HG03095 (cell line): ENCODE results near the gene ADAM19.

Source experiments
- ATAC-seq: cut with Tn5 transposase; IDR thresholded peaks from one replicate; pipeline ENCODE4 v1.9.1; 2021; ENCODE audit warnings: moderate library complexity; ENCODE audit not compliant: unreplicated experiment

Gene ADAM19

DNA sequence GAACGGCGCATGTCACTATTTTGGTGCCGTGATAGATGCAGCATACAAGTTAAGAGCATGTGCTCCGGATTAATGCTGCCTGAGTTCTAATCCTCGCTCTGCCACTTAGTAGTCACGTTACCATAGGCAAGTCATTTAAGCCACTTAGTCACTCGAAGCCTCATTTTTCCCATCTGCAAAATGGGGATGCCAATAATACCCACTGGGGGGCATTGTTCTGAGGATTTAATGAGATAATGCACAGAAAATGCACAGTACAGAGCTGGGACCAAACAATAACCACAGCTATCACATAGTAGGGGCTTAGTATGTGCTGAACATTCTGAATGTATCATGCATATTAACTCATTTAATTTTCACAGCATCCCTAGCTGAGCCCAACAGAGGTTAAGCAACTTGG, 106.5 kb downstream of the ADAM19 start:
- no peak for ATAC-seq

DNA sequence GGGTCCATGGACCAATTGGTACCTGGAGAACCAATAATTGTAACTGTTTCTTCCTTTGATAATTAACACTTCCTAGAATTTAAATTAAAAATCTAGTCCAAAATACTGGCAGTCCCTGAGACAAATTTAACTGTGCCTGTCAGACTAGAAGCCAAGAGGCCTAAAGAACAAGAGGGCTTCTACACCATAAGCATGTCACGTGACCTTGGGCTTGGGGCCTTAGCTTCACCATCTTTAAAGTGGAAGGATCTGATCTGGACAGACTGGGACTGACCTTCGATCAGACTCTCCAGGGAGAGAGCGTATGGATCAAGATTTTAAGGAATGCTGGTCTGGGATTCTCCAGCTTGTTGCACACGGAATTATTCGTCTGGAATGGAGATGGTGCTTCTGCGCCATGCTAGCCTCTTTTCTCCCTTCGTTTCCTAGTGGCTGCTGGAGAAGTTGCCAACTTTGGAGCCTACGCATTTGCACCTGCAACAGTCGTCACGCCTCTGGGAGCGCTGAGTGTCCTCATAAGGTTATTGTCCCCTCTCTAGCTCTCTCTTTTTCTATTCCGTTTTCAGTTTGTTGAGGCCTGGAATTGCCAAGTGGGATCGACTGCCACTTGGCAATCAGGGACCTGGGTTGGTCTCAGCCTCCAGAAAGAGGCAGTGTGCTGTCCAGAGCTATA, 107.1 kb downstream of the ADAM19 start:
- no peak for ATAC-seq

DNA sequence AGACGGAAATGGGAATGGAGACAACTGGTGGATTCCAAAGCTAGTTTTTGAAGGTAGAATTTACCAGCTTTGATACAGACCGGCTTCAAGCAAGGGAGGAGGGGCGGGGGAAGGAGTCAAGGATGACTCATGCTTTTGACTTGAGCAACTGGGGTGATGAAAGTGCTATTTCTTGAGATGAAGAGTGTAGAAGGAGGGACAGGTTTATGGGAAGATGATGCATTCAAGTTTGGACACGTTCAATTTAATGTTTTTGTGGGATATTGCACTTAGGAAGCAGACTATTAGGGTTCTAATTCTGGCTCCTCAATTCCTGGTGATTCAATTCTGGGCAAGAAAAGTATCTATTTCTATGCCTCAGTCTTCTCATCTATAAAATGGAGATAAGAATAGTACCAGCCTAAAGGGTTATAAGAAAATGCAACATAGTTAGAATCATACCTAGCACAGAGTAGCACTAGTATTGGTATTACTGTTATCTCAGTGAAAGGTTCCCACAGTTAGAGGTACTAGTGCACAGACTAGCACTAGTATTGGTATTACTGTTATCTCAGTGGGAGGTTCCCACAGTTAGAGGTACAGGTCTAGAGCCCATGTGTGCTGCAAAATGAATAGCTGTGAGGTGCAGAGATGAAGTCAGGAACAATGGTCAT, 110.9 kb downstream of the ADAM19 start:
- peak; percentile 83 for ATAC-seq

DNA sequence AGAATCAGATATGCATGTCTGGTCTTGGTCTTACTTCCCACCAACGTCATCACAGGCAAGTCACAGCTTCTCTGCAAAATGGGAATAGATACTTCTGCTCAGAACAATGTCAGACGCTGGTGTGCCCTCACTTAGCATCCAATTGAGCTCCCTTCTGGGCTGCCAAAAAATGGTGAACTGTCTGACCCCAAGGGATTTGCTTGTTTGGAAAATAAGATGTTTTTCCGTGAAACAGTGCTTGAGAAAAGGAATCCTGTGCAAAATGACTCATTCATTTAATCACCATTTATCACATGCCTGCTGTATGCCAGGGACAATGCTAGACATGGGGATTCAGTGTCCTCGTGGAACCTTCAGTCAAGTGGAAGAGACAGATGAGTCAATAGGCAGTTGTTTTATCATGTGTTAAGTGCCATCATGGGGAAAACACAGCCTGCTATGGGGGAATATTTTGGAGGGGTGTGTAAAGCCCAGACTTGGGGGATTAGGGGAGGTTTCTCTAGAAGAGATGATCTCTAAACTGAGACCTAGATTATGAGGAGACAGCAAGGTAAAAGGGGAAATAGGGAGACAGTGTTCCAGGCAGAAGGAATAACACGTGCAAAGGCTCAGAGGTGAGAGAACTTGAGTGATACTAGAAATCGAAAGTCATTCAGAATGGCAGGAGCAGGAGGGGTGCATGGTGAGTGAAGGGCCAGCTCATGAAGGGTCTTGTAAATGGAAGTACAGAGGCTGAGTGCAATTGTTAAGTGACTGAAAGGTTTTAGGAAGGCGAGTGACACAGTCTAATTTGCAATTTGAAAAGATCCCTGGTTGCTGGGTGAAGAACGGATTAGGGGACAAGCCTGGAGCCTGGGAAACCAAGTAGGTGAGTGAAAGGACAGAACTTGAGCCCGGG, 111.7 kb downstream of the ADAM19 start:
- no peak for ATAC-seq

DNA sequence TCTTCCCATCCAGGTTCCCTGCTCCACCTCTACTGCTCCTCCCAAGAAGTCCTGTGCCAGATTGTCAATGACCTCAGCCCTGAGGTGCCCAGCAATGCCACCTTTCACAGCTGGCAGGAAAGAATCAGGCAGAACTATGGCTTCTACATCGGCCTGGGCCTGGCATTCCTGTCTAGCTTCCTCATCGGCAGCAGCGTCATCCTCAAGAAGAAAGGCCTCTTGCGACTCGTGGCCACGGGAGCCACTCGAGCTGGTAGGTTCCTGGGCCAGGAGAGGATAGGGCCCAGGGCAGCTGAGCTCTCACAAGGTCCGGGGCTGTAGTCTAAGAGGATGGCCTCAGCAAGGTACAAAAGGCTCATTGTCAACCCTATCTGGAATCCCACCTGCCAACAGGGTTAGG, 112.5 kb downstream of the ADAM19 start:
- no peak for ATAC-seq

DNA sequence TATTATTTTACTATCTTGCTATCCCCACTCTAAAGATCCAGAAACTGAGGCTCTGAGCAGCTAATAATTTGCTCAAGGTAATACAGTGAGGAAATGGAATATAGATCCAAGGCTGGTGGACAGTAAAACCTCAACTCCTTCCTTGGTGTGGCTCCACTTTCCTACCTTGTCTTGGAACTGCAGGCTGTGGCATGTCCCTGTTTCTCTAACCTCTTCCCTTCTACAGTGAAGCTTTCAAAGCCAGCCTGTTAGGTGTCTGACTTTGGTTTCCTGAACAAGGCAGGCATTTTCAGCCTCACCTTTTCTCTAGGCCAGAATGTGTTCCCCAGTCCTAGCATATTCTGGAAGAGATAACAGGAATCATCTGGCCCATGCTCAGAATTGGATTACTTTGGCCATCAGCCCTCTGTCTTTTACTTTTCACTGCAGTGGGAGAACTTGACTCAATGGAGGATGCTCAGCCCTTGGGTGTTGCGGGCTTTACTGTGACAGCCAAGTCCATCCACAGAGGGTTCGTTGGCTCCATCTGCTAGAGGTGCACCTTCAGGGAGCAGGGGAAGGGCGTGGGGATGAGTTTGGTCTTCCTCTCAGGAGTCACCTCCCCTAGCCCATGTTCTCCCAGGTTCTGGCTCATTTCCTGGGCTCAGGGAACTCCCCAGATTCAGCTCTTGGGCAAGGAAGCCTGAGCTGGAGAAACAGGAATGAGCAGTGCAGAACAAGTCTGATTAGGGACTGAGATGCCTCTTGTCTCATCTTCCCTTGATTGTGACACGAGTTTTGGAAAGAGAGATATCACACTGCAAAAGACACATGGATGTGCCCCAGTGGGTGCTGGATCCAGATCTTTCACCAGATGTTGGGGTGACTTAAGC, 114.4 kb downstream of the ADAM19 start:
- no peak for ATAC-seq

DNA sequence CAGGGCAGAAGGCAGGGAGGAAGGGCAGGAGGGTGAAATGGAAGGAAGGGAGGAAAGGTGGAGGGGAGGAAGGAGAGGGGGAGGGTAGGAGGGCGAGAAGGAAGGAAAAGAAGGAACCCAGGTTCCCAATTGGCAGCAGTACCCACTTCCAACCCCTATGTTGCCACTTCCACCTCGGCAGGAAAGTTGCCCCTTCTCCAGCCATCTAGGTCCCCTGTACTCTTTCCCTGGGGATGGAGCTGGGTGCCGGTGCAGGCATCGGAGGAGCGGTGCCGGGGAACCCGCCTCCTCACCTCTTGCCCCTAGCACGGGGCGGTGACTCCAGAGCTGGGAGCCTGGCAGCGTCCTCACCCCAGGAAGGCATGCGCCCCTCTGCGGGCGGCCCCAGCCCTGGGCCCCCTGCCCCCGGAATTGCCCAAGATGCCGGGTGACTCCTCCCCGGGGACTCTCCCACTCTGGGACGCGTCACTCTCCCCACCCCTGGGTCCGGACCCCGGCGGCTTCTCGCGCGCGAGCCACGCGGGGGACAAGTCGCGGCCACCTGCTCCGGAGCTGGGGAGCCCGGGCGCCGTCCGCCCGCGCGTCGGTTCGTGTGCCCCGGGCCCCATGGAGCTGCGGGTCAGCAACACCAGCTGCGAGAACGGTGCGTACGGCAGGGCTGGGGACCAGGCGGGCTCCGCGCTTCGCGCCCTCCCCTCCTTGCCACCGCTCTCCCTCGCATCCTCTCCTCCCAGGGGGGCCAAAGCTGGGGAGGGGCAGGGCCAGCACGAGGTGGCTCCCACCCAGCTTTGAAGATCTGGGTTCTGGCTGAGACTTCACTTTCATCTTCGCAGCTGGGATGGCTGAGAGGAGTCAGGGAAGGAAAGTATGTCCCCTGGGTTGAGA, 115.6 kb downstream of the ADAM19 start, which contains the start of gene NIPAL4:
TSS of gene NIPAL4 (plus strand) at position 499 of the 885 bp plus-strand sequence. CDS start at position 607, 108 bp downstream.
- ATAC-seq: no peak

DNA sequence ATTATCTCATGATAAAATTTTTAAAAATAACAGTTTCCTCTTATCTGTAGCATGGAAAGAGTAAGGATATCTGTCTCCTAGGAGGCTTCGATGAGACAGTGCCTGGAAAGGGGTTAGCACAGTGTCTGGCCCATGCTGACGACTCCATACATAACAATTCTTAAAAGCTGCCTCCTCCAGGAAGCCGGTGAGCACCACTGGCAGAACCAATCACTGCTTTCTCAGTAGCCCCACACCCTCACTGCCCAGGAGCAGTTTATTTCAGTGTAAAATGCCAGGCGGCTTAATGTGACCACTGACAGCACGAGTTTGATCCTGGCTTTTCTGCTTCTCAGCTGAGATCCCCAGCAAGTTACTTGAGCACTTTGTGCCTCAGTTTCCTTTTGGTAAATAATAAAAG, 116.7 kb downstream of the ADAM19 start:
- no peak for ATAC-seq

DNA sequence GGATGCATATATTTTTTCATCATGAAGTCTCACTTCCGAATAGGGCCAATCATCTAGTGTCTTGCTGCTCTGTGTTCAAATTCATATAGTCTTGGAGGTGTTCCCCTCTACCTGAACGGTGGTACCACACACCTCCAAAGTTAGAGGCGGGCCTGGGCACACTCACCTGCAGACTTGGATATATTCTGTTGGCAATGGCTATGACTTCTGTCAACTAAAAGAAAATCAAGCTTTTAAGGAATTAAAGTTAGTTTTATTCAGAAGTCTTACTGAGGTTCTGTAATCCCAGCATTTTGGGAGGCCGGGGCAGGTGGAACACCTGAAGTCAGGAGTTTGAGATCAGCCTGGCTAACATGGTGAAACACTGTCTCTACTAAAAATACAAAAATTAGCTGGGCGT, 118.2 kb downstream of the ADAM19 start:
- no peak for ATAC-seq

DNA sequence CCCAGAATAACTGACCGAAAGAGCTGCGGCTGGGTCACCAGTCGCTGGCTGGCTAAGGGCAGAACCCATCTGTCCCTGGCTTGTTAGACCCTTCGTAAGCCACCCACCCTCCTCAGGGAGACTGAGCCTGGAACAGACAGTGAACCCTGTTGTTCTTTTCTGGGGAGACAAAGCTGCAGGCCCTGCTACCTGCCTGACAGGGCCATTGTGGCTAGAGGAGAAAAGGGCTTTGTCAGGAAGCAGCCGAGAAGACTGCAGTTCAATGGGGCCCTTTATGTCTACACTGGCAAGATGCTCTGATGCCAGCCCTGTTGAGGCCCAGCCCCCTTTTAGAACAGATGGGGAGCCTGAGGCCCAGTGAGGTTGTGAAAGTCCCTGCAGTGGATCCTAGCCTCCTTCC, 119.3 kb downstream of the ADAM19 start:
- no peak for ATAC-seq

DNA sequence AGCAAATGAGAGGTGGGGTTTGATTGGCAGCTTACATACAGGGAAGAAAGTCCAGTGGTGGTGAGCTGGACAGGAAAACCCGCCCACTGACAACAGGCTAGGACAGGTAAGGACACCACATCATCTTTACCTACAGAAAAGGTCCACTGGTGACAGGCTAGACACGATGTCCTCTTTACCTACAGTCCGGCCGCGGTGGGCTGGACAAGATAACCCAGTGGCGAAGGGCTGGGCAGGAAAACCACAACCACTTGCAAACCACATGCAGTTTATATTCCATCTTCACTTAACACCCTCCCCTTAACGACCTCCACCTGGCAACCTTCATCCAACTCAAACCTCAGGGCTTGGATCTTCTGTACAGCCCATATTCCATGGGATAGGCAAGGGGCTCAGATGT, 120.5 kb downstream of the ADAM19 start:
- no peak for ATAC-seq

DNA sequence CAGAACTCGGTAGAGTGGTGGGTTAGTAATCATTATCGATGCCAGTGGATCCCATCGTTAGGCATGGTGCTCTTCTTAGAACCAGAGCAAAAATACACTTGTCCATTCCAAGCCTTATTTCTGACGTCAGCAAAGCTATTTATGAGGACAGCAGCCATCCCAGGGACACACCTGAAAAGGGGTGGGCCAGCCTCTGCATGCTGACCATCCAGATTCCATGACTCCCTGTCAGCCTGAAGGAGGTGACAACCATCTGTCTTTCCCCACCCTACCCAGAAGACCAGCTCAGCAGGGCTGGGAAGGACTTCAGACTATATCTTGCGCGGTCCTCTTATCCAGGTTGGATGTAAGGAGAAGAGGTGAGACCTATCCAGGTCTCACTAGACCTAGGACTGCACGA, 121.3 kb downstream of the ADAM19 start:
- no peak for ATAC-seq

DNA sequence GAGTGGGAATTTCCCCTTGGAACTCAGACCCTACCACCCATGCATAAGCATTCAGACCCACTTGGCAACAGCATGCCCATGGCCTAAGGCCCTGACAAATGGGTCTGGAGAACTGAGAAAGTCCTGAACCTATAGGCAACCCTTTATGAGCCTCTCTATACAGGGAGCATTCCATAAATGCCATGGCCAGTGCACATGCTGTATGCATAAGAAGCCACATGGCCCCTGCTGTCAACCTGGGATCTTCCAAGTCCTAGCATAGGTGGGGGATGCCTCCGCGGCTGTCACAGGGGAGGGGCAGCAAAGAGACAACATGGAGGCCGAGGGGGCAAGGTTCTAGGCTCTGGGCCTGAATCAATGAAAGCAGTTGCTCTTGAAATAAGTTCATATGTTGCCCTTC, 123.8 kb downstream of the ADAM19 start:
- ATAC-seq: no peak

DNA sequence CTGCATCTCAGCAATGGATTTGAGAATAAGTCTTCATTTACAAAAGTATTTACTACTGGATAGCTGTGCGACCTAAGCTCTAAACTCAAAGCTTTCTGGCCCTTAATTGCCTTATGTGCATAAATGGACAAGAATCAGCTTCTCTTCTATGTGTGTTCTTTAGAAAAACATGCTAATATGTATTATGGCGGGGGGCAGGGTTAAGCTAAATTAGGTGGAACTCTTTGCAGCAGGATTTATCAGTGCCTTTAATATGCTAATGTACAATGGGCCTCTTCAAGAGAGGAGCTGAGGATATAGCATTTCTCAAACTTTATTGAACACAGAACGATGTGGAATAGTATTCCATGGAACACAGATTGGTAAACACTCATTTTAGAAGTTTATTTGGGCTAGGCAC, 125.6 kb downstream of the ADAM19 start:
- ATAC-seq: no peak

DNA sequence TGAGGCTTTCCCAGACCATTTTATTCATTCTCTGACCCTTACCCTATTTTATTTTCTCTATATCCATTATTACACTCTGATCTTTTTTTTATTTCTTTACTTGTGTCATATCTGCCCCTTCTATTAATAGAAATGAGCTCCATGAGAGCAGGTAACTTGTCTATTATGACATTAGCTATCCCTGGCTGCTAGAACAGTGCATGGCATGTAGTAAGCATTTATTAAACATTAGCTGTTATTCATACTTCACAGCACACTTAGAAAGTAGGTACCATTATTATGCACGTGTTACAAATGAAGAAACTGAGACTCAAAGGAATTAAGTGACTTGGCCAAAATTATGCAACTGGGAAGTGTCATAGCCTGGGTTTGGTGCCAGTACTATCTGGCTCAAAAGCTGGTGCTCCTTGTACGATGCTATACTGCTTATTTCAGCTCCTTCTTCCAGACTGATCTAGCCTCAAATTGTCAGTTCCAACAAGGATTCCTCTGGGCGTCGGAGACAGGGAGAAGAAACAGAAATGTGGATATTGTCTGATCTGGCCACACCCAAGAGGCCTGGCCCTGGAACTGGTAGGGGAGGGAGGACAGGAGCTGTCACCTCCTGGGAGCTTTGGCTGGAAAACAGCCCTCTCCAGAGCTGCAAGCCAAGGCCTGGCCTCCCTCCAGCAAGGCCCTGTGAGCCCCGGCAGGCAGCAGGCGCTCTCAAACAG, 126.4 kb downstream of the ADAM19 start:
- no peak for ATAC-seq

DNA sequence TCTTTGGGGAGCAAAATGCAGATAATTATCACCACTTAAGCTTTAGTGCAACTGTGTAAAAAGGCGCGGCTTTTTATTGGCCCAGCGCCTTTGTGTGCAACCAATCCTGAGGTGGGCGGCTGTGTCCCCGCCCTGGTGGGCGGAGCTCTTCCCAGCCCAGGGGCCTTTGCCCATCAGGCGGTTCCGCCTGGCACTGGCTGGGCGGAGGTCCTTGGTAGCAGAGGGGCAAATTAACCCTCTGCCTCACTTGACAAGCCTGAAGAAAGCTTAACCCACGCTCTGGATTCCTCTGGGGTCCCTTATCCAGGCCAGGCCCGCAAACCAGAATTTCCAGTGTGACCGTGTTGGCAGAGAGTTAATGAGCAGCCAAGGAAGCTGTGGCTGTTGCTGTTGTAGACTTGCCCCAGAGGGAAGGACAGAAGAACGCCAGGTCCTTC, 128.4 kb downstream of the ADAM19 start:
- ATAC-seq: no peak

DNA sequence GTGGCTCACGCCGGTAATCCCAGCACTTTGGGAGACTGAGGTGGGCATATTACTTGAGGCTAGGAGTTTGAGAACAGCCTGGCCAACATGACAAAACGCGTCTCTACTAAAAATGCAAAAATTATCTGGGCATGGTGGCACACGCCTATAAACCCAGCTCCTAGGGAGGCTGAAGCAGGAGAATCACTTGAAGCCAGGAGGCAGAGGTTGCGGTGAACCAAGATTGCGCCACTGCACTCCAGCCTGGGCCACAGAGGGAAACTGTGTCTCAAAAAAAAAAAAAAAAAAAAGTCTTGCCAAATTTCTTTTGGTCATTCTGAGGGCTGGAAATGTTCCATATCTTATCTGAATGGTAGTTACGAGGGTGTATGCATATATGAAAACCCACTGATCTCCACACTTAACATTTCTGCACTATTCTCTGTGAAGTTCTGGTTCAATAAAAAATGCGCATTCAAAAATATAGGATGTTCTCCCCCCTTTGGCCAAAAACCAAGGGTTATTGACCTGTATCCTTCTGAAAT, 129.1 kb downstream of the ADAM19 start:
- ATAC-seq: no peak

DNA sequence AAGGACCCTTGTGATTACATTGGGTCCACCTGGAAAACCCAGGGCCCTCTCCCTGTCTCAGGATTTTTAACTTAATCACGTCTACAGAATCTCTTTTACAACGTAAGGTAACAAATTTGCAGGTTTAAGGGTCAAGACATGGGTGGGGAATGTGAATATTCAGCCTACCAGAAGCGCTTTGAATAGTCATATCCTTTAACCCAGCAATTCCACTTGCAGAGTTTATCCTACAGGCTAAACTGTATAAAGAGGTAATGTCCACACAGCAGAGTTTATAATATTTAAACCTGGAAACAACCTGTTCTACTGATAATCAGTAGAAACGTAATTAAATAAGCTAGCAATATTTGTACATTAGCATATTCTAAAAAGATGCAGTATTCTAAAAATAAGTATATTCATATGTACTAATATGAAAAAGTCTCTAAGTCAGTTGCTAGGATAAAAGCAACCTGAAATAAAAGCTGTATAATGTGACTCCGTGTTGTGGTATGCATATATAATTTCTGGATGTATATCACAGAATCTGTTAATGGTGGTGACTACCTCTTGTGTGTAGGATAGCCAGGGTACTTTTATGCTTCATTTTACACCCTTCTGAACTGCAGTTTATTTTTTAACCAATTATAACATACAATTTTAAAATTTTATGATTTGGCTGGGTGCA, 129.7 kb downstream of the ADAM19 start:
- no peak for ATAC-seq
